SK-N-SH (cell line): ENCODE results near the gene MOV10L1. TPM values are rescaled to one million over a fixed set of nuclear protein-coding genes. Genes with fewer than 3 reads are reported as not detected.

Experiments used
- CTCF ChIA-PET: fragments of 300-600, 350-600 bp; formaldehyde crosslinking; extraction: SDS; loops from one replicate; lab custom pipeline; 2021; lab: Yijun Ruan, JAX
- POLR2A ChIA-PET: fragments of 350-600 bp; sonication (Branson Sonifier 250); formaldehyde crosslinking; extraction: SDS; loops from one replicate; lab custom pipeline; 2020; ENCODE audit warnings: antibody characterized with exemption, inconsistent platforms; lab: Yijun Ruan, JAX
- DNase-seq: peaks from one replicate; pipeline ENCODE4 v3.0.0; 2012
- H2AFZ ChIP-seq: fragments of 200-600 bp; sonication (generic); 2 replicates; pipeline ENCODE4 v1.8.1; 2016; ENCODE audit warnings: antibody characterized with exemption, mild to moderate bottlenecking, low read depth
- H3F3A ChIP-seq: fragments of 200-600 bp; sonication (generic); replicated peaks from 2 replicates; pipeline ENCODE3; 2016; ENCODE audit warnings: antibody characterized with exemption, mild to moderate bottlenecking; ENCODE audit not compliant: insufficient read depth
- H3K27ac ChIP-seq, 2 experiments: fragments of 200-500 bp in 1 of 2; fragments of 200-600 bp in 1 of 2; sonication (Bioruptor generic) in 1 of 2; sonication (generic), shearing (Covaris generic) in 1 of 2; 2 replicates each; pipeline versions ENCODE4 v1.5.1 to v1.6.1; 2014 to 2016; ENCODE audit warnings: low read depth in 2 of 2, inconsistent platforms in 1 of 2, low read length in 1 of 2, mild to moderate bottlenecking in 1 of 2, mixed read lengths in 1 of 2
- H3K27me3 ChIP-seq: fragments of 200-600 bp; sonication (generic), shearing (Covaris generic); 2 replicates; pipeline ENCODE4 v1.6.1; 2016; ENCODE audit warnings: mixed run types; ENCODE audit not compliant: insufficient read depth
- H3K36me3 ChIP-seq, 2 experiments: fragments of 200-500 bp in 1 of 2; fragments of 200-600 bp in 1 of 2; sonication (Bioruptor generic) in 1 of 2; sonication (generic) in 1 of 2; replicated peaks in 1 of 2; 2 replicates each; pipeline versions ENCODE3 to v1.5.1; 2014 to 2016; ENCODE audit warnings: low read length in 1 of 2, mild to moderate bottlenecking in 1 of 2; ENCODE audit not compliant: insufficient read depth in 2 of 2, control insufficient read depth in 1 of 2
- H3K4me1 ChIP-seq, 2 experiments: fragments of 200-500 bp in 1 of 2; fragments of 200-600 bp in 1 of 2; sonication (Bioruptor generic) in 1 of 2; sonication (generic), shearing (Covaris generic) in 1 of 2; 2 replicates each; pipeline versions ENCODE4 v1.5.1 to v1.6.1; 2014 to 2016; ENCODE audit warnings: low read depth in 1 of 2, low read length in 1 of 2, mixed run types in 1 of 2; ENCODE audit not compliant: insufficient read depth in 2 of 2, control insufficient read depth in 1 of 2
- H3K4me2 ChIP-seq: fragments of 200-600 bp; sonication (generic), shearing (Covaris generic); 2 replicates; pipeline ENCODE4 v1.6.1; 2017; ENCODE audit warnings: mixed run types
- H3K4me3 ChIP-seq, 2 experiments: fragments of 200-500 bp in 1 of 2; fragments of 200-600 bp in 1 of 2; sonication (Bioruptor generic) in 1 of 2; sonication (generic), shearing (Covaris generic) in 1 of 2; 2 replicates each; pipeline versions ENCODE4 v1.5.1 to v1.8.1; 2014 to 2016; ENCODE audit warnings: low read depth in 2 of 2, inconsistent platforms in 1 of 2, low read length in 1 of 2, mild to moderate bottlenecking in 1 of 2, mixed read lengths in 1 of 2, moderate library complexity in 1 of 2
- H3K79me2 ChIP-seq: fragments of 200-600 bp; sonication (generic); 2 replicates; pipeline ENCODE4 v1.8.1; 2017; ENCODE audit warnings: mild to moderate bottlenecking; ENCODE audit not compliant: insufficient read depth
- H3K9ac ChIP-seq: fragments of 200-600 bp; sonication (generic); 2 replicates; pipeline ENCODE4 v1.6.1; 2017; ENCODE audit warnings: mixed run types
- H3K9me2 ChIP-seq: fragments of 200-600 bp; sonication (generic); 2 replicates; pipeline ENCODE4 v1.6.1; 2017; ENCODE audit warnings: mixed run types
- H3K9me3 ChIP-seq: fragments of 200-600 bp; sonication (generic); 2 replicates; pipeline ENCODE4 v1.6.1; 2017; ENCODE audit warnings: mixed run types, mild to moderate bottlenecking, moderate library complexity
- H4K20me1 ChIP-seq: fragments of 200-600 bp; sonication (generic); 2 replicates; pipeline ENCODE4 v1.6.1; 2017; ENCODE audit warnings: mild to moderate bottlenecking, mixed run types; ENCODE audit not compliant: insufficient read depth
- CHD2 ChIP-seq: fragments of 150-350 bp; IDR thresholded peaks from 2 replicates; pipeline ENCODE4 v1.6.1; 2018; ENCODE audit warnings: low read length; ENCODE audit not compliant: partially characterized antibody
- GATA2 ChIP-seq: sonication (generic); formaldehyde crosslinking; IDR thresholded peaks from 2 replicates; pipeline ENCODE4 v1.5.0; 2020; ENCODE audit warnings: mild to moderate bottlenecking, missing genetic modification reagents
- MXI1 ChIP-seq: IDR thresholded peaks from 2 replicates; pipeline ENCODE4 v1.6.1; 2012; ENCODE audit warnings: mild to moderate bottlenecking, low read depth, low read length, improper control_type of control experiment
- NFIC ChIP-seq: IDR thresholded peaks from 2 replicates; pipeline ENCODE4 v1.4.0; 2012; ENCODE audit warnings: borderline replicate concordance
- RAD21 ChIP-seq: IDR thresholded peaks from 2 replicates; pipeline ENCODE4 v1.6.1; 2012; ENCODE audit warnings: mild to moderate bottlenecking, low read length
- RCOR1 ChIP-seq: fragments of 150-350 bp; IDR thresholded peaks from 2 replicates; pipeline ENCODE4 v1.6.1; 2017; ENCODE audit warnings: antibody characterized with exemption, low read length
- RFX5 ChIP-seq: IDR thresholded peaks from 2 replicates; pipeline ENCODE4 v1.6.1; 2012; ENCODE audit warnings: mild to moderate bottlenecking, improper control_type of control experiment, low read length
- TEAD4 ChIP-seq: IDR thresholded peaks from 2 replicates; pipeline ENCODE4 v1.4.0; 2012; ENCODE audit warnings: mild to moderate bottlenecking, borderline replicate concordance; ENCODE audit not compliant: insufficient read depth
- YY1 ChIP-seq: IDR thresholded peaks from 2 replicates; pipeline ENCODE4 v1.4.0; 2012; ENCODE audit warnings: low read depth, mild to moderate bottlenecking
- WGBS: methylation state at CpG from one replicate; pipeline ENCODE4 v1.1.6; 2017; ENCODE audit warnings: low lambda C conversion rate; 5-methylcytosine and 5-hydroxymethylcytosine counted together
- polyA plus RNA-seq, 3 experiments: library from polyadenylated mRNA; depleted of rRNA; stranded (reverse); fragments of >200 nt; gene quantifications; 2 replicates each; pipeline ENCODE4 v1.2.3, GENCODE V29; 2012
- TF ChIP-seq, protein P1 (sequence below): IDR thresholded peaks from 2 replicates; pipeline ENCODE4 v1.6.1; 2012; ENCODE audit warnings: mild to moderate bottlenecking, low read depth, low read length, moderate library complexity
- TF ChIP-seq, protein P2 (sequence below): IDR thresholded peaks from 2 replicates; pipeline ENCODE4 v1.4.0; 2012; ENCODE audit warnings: low read depth
- TF ChIP-seq, protein P3 (sequence below): IDR thresholded peaks from 2 replicates; pipeline ENCODE4 v1.4.0; 2012; ENCODE audit warnings: low read depth, borderline replicate concordance
- TF ChIP-seq, protein P4 (sequence below): fragments of 150-350 bp; IDR thresholded peaks from 2 replicates; pipeline ENCODE4 v1.6.1; 2016; ENCODE audit warnings: mild to moderate bottlenecking, low read depth, low read length
- TF ChIP-seq, protein P5 (sequence below): fragments of 200-600 bp; sonication (generic); IDR thresholded peaks from 2 replicates; pipeline ENCODE4 v1.6.1; 2017; ENCODE audit warnings: antibody characterized with exemption, mild to moderate bottlenecking, moderate library complexity
- TF ChIP-seq, protein P6 (sequence below): fragments of 150-350 bp; IDR thresholded peaks from 2 replicates; pipeline ENCODE4 v1.6.1; 2017; ENCODE audit warnings: antibody characterized with exemption, low read length, low read depth, borderline replicate concordance

The MOV10L1 gene
- polyA plus RNA-seq, 1 of the 3 experiments (the other 2 are of a cell fraction): 2.1 TPM

DNA sequence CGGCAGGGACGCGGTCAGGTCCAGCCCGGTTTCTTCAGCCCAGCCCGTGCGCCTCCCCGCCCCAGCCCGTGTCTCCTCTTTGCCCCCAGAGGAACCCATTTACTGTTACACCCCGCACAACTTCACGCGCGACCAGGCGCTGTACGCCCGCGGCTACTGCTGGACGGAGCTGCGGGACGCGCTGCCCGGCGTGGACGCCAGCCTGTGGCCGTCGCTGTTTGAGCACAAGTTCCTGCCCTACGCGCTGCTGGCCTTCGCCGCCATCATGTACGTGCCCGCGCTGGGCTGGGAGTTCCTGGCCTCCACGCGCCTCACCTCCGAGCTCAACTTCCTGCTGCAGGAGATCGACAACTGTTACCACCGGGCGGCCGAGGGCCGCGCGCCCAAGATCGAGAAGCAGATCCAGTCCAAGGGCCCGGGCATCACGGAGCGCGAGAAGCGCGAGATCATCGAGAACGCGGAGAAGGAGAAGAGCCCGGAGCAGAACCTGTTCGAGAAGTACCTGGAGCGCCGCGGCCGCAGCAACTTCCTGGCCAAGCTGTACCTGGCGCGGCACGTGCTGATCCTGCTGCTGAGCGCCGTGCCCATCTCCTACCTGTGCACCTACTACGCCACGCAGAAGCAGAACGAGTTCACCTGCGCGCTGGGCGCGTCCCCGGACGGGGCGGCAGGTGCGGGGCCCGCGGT, 87.2 kb downstream of the MOV10L1 start:
- H3F3A ChIP-seq: no peaks in the 10 kb centered on the region
- no peak overlapping the region for H2AFZ ChIP-seq
- H3K4me1 ChIP-seq: no peaks in the 10 kb centered on the region
- no peak overlapping the region for H3K4me3 ChIP-seq
- H3K79me2 ChIP-seq: no peaks in the 10 kb centered on the region
- no peaks in the 10 kb centered on the region for H4K20me1 ChIP-seq
- CTCF ChIA-PET: no interaction called here
- H3K4me2 ChIP-seq: no peak overlapping the region
- H3K9me3 ChIP-seq: no peaks in the 10 kb centered on the region
- H3K9me2 ChIP-seq: no peaks in the 10 kb centered on the region
- 97% methylated on average over 70 of the region's 76 CpGs for WGBS
- no peak overlapping the region for H3K27ac ChIP-seq
- no peak for DNase-seq
- no peak overlapping the region for H3K9ac ChIP-seq
- no peaks in the 10 kb centered on the region for H3K27me3 ChIP-seq
- POLR2A ChIA-PET: no interaction called here
- no peaks in the 10 kb centered on the region for H3K36me3 ChIP-seq
- TF ChIP-seq, protein P1, sequence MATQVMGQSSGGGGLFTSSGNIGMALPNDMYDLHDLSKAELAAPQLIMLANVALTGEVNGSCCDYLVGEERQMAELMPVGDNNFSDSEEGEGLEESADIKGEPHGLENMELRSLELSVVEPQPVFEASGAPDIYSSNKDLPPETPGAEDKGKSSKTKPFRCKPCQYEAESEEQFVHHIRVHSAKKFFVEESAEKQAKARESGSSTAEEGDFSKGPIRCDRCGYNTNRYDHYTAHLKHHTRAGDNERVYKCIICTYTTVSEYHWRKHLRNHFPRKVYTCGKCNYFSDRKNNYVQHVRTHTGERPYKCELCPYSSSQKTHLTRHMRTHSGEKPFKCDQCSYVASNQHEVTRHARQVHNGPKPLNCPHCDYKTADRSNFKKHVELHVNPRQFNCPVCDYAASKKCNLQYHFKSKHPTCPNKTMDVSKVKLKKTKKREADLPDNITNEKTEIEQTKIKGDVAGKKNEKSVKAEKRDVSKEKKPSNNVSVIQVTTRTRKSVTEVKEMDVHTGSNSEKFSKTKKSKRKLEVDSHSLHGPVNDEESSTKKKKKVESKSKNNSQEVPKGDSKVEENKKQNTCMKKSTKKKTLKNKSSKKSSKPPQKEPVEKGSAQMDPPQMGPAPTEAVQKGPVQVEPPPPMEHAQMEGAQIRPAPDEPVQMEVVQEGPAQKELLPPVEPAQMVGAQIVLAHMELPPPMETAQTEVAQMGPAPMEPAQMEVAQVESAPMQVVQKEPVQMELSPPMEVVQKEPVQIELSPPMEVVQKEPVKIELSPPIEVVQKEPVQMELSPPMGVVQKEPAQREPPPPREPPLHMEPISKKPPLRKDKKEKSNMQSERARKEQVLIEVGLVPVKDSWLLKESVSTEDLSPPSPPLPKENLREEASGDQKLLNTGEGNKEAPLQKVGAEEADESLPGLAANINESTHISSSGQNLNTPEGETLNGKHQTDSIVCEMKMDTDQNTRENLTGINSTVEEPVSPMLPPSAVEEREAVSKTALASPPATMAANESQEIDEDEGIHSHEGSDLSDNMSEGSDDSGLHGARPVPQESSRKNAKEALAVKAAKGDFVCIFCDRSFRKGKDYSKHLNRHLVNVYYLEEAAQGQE: no peak
- TF ChIP-seq, protein P2, sequence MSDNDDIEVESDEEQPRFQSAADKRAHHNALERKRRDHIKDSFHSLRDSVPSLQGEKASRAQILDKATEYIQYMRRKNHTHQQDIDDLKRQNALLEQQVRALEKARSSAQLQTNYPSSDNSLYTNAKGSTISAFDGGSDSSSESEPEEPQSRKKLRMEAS: no peak
- TF ChIP-seq, protein P3, sequence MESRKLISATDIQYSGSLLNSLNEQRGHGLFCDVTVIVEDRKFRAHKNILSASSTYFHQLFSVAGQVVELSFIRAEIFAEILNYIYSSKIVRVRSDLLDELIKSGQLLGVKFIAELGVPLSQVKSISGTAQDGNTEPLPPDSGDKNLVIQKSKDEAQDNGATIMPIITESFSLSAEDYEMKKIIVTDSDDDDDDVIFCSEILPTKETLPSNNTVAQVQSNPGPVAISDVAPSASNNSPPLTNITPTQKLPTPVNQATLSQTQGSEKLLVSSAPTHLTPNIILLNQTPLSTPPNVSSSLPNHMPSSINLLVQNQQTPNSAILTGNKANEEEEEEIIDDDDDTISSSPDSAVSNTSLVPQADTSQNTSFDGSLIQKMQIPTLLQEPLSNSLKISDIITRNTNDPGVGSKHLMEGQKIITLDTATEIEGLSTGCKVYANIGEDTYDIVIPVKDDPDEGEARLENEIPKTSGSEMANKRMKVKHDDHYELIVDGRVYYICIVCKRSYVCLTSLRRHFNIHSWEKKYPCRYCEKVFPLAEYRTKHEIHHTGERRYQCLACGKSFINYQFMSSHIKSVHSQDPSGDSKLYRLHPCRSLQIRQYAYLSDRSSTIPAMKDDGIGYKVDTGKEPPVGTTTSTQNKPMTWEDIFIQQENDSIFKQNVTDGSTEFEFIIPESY: no peak
- TF ChIP-seq RCOR1 (no peak), RAD21 (no peak), CHD2 (no peak), GATA2 (CRISPR knock-in tag) (no peak), YY1 (no peak), NFIC (no peak), MXI1 (no peak), RFX5 (no peak), TEAD4 (no peak)
- TF ChIP-seq, protein P4, sequence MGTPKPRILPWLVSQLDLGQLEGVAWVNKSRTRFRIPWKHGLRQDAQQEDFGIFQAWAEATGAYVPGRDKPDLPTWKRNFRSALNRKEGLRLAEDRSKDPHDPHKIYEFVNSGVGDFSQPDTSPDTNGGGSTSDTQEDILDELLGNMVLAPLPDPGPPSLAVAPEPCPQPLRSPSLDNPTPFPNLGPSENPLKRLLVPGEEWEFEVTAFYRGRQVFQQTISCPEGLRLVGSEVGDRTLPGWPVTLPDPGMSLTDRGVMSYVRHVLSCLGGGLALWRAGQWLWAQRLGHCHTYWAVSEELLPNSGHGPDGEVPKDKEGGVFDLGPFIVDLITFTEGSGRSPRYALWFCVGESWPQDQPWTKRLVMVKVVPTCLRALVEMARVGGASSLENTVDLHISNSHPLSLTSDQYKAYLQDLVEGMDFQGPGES: no peak
- TF ChIP-seq, protein P5, sequence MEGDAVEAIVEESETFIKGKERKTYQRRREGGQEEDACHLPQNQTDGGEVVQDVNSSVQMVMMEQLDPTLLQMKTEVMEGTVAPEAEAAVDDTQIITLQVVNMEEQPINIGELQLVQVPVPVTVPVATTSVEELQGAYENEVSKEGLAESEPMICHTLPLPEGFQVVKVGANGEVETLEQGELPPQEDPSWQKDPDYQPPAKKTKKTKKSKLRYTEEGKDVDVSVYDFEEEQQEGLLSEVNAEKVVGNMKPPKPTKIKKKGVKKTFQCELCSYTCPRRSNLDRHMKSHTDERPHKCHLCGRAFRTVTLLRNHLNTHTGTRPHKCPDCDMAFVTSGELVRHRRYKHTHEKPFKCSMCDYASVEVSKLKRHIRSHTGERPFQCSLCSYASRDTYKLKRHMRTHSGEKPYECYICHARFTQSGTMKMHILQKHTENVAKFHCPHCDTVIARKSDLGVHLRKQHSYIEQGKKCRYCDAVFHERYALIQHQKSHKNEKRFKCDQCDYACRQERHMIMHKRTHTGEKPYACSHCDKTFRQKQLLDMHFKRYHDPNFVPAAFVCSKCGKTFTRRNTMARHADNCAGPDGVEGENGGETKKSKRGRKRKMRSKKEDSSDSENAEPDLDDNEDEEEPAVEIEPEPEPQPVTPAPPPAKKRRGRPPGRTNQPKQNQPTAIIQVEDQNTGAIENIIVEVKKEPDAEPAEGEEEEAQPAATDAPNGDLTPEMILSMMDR: no peak
- TF ChIP-seq, protein P6, sequence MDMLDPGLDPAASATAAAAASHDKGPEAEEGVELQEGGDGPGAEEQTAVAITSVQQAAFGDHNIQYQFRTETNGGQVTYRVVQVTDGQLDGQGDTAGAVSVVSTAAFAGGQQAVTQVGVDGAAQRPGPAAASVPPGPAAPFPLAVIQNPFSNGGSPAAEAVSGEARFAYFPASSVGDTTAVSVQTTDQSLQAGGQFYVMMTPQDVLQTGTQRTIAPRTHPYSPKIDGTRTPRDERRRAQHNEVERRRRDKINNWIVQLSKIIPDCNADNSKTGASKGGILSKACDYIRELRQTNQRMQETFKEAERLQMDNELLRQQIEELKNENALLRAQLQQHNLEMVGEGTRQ: no peak
